Stimulated activated CD4-positive, alpha-beta T cell treated with anti-CD3 and anti-CD28 coated beads, Interleukin-15, amount 100 ng/mL, for 48 hours (primary cell): ENCODE results near the gene B3GNT2.
"Not testable (repeated sequence)": the region's sequence is repeated elsewhere in the genome, so short reads cannot be mapped to it uniquely, and the experiment has no call there.

Source experiments
- DNase-seq, 2 donors: peaks; one replicate each; pipeline ENCODE4 v3.0.0-alpha.2; 2020; ENCODE audit warnings: low read depth in 2 of 2

B3GNT2 gene

GRCh38 chr2:62236499-62236898, 40.6 kb downstream of the B3GNT2 start:
- DNase-seq = no peak

GRCh38 chr2:62238236-62238635, 42.3 kb downstream of the B3GNT2 start:
- DNase-seq = no peak

- DNase-seq = no peak
Measured at GRCh38 chr2:62240546-62240945, 44.6 kb downstream of the B3GNT2 start.

- no peak for DNase-seq
Measured at GRCh38 chr2:62243983-62244382, 48.1 kb downstream of the B3GNT2 start.

- DNase-seq = no peak
Measured at GRCh38 chr2:62248226-62248625, 52.3 kb downstream of the B3GNT2 start.

- no peak for DNase-seq
Measured at GRCh38 chr2:62250239-62250638, 54.3 kb downstream of the B3GNT2 start.

GRCh38 chr2:62254424-62255266, 58.7 kb downstream of the B3GNT2 start:
- DNase-seq = no peak

- DNase-seq = no peak
Measured at GRCh38 chr2:62257466-62257865, 61.6 kb downstream of the B3GNT2 start.

- DNase-seq = no peak
Measured at GRCh38 chr2:62263076-62263715, 67.3 kb downstream of the B3GNT2 start.

GRCh38 chr2:62264186-62264585, 68.3 kb downstream of the B3GNT2 start:
- DNase-seq = no peak

GRCh38 chr2:62265106-62265505, 69.2 kb downstream of the B3GNT2 start:
- no peak for DNase-seq

GRCh38 chr2:62266433-62267038, 70.6 kb downstream of the B3GNT2 start:
- DNase-seq = no peak

- DNase-seq = no peak
Measured at GRCh38 chr2:62267696-62268095, 71.8 kb downstream of the B3GNT2 start.

GRCh38 chr2:62268681-62269188, 72.8 kb downstream of the B3GNT2 start:
- not testable (repeated sequence) for DNase-seq

- DNase-seq = no peak
Measured at GRCh38 chr2:62270728-62271127, 74.8 kb downstream of the B3GNT2 start.
